HepG2 (cell line): ENCODE data around the gene UBE2O. TPM values are rescaled to one million over a fixed set of nuclear protein-coding genes. Genes with fewer than 3 reads are reported as not detected.

Experiments
- ATF7 ChIP-seq, 2 experiments: fragments of 450-650 bp in 1 of 2; sonication (generic) in 1 of 2; formaldehyde crosslinking in 1 of 2; IDR thresholded peaks; 2 replicates each; pipeline versions ENCODE4 v1.4.0 to v1.6.1; 2016 to 2020; ENCODE audit warnings: antibody characterized with exemption in 1 of 2, mild to moderate bottlenecking in 1 of 2, missing genetic modification reagents in 1 of 2
- FOXA1 ChIP-seq, 2 experiments: fragments of 450-650 bp in 1 of 2; sonication (generic) in 1 of 2; formaldehyde crosslinking in 1 of 2; IDR thresholded peaks; 2 replicates each; pipeline versions ENCODE4 v1.4.0 to v1.6.1; 2016 to 2020; ENCODE audit warnings: missing genetic modification reagents in 1 of 2
- KLF15 ChIP-seq: sonication (generic); formaldehyde crosslinking; IDR thresholded peaks from 2 replicates; pipeline ENCODE4 v1.8.1; 2023; ENCODE audit warnings: borderline replicate concordance, mild to moderate bottlenecking, inconsistent platforms, missing genetic modification reagents, mixed read lengths
- NFKBIZ ChIP-seq: IDR thresholded peaks from 2 replicates; pipeline ENCODE4 v1.6.1; 2018; ENCODE audit warnings: missing genetic modification reagents, missing compliant biosample characterization
- NFYB ChIP-seq: sonication (generic); formaldehyde crosslinking; IDR thresholded peaks from 2 replicates; pipeline ENCODE4 v1.4.0; 2020; ENCODE audit warnings: missing genetic modification reagents
- NR2C2 ChIP-seq: sonication (generic); formaldehyde crosslinking; IDR thresholded peaks from 2 replicates; pipeline ENCODE4 v1.4.0; 2020; ENCODE audit warnings: missing genetic modification reagents, mild to moderate bottlenecking, moderate library complexity, borderline replicate concordance
- RFXAP ChIP-seq: sonication (generic); formaldehyde crosslinking; IDR thresholded peaks from 2 replicates; pipeline ENCODE4 v1.4.0; 2020; ENCODE audit warnings: missing genetic modification reagents, borderline replicate concordance
- SOX13 ChIP-seq, 3 experiments: fragments of 450-650 bp in 1 of 3; sonication (generic) in 1 of 3; formaldehyde crosslinking in 1 of 3; IDR thresholded peaks in 2 of 3; conservative IDR thresholded peaks in 1 of 3; 2 replicates each; pipeline versions ENCODE4 v1.5.0 to v1.6.1; 2016 to 2020; ENCODE audit warnings: antibody characterized with exemption in 1 of 3, mild to moderate bottlenecking in 1 of 3, missing compliant biosample characterization in 1 of 3, missing genetic modification reagents in 1 of 3, moderate library complexity in 1 of 3
- ZNF235 ChIP-seq: sonication (generic); formaldehyde crosslinking; IDR thresholded peaks from 2 replicates; pipeline ENCODE4 v1.8.1; 2023; ENCODE audit warnings: mild to moderate bottlenecking, missing genetic modification reagents, borderline replicate concordance
- ZNF296 ChIP-seq: sonication (generic); formaldehyde crosslinking; conservative IDR thresholded peaks from 2 replicates; pipeline ENCODE4 v1.5.0; 2020; ENCODE audit warnings: mild to moderate bottlenecking, missing genetic modification reagents
- ZNF3 ChIP-seq: IDR thresholded peaks from 2 replicates; pipeline ENCODE4 v1.7.0; 2017; ENCODE audit warnings: inconsistent platforms
- ZNF430 ChIP-seq: sonication (generic); formaldehyde crosslinking; IDR thresholded peaks from 2 replicates; pipeline ENCODE4 v1.9.0; 2021; ENCODE audit warnings: mild to moderate bottlenecking, missing genetic modification reagents
- ZNF496 ChIP-seq: sonication (generic); formaldehyde crosslinking; IDR thresholded peaks from 2 replicates; pipeline ENCODE4 v1.8.1; 2023; ENCODE audit warnings: mild to moderate bottlenecking, moderate library complexity, missing genetic modification reagents; ENCODE audit not compliant: insufficient replicate concordance
- ZNF547 ChIP-seq: sonication (generic); formaldehyde crosslinking; IDR thresholded peaks from 2 replicates; pipeline ENCODE4 v1.5.1; 2020; ENCODE audit warnings: mild to moderate bottlenecking, missing genetic modification reagents
- ZNF614 ChIP-seq: IDR thresholded peaks from 2 replicates; pipeline ENCODE4 v1.6.1; 2018; ENCODE audit warnings: missing biosample characterization, missing genetic modification reagents, inconsistent platforms, borderline replicate concordance
- ZNF674 ChIP-seq: sonication (generic); formaldehyde crosslinking; IDR thresholded peaks from 2 replicates; pipeline ENCODE4 v1.5.0; 2020; ENCODE audit warnings: low read depth, mild to moderate bottlenecking, missing genetic modification reagents
- polyA plus RNA-seq, 8 experiments: library from polyadenylated mRNA; depleted of rRNA in 3 of 8; stranded (reverse) in 7 of 8; unstranded in 1 of 8; fragments of >200 nt; fragmentation: Illumina TruSeq in 4 of 8; extraction: Trizol in 4 of 8; gene quantifications; 2 replicates each; pipeline versions ENCODE4 v1.2.1 to v1.2.3, GENCODE V29; 2011 to 2016; ENCODE audit warnings: low read depth in 4 of 8, missing spikeins in 1 of 8, mixed read lengths in 1 of 8; ENCODE audit not compliant: insufficient read depth in 1 of 8
- total RNA-seq, 5 experiments: library from RNA; depleted of rRNA; stranded (reverse); fragments of >200 nt; fragmentation: Illumina TruSeq; extraction: Trizol; gene quantifications; 2 replicates each; pipeline ENCODE4 v1.2.3, GENCODE V29; 2016; ENCODE audit warnings: low read depth in 1 of 5
- TF ChIP-seq, protein P1 (sequence below): sonication (generic); IDR thresholded peaks from 2 replicates; pipeline ENCODE4 v1.6.1; 2016; ENCODE audit warnings: low read depth, borderline replicate concordance
- TF ChIP-seq, protein P2 (sequence below): IDR thresholded peaks from 2 replicates; pipeline ENCODE4 v1.6.1; 2016; ENCODE audit warnings: missing compliant biosample characterization, missing genetic modification reagents, borderline replicate concordance
- TF ChIP-seq, protein P3 (sequence below): sonication (generic); formaldehyde crosslinking; IDR thresholded peaks from 2 replicates; pipeline ENCODE4 v1.8.1; 2023; ENCODE audit warnings: mild to moderate bottlenecking, missing genetic modification reagents
- TF ChIP-seq, protein P4 (sequence below): sonication (generic); formaldehyde crosslinking; IDR thresholded peaks from 2 replicates; pipeline ENCODE4 v1.4.0; 2020; ENCODE audit warnings: mild to moderate bottlenecking, missing genetic modification reagents, borderline replicate concordance
- TF ChIP-seq, protein P5 (sequence below): IDR thresholded peaks from 2 replicates; pipeline ENCODE4 v1.6.1; 2016; ENCODE audit warnings: missing compliant biosample characterization, missing genetic modification reagents, borderline replicate concordance

The UBE2O gene
- total and polyA plus RNA-seq, 2 of the 13 experiments (the other 11 are each of a cell fraction or from before 2014, with no cell fraction given): 21.5 to 23.5 TPM

DNA sequence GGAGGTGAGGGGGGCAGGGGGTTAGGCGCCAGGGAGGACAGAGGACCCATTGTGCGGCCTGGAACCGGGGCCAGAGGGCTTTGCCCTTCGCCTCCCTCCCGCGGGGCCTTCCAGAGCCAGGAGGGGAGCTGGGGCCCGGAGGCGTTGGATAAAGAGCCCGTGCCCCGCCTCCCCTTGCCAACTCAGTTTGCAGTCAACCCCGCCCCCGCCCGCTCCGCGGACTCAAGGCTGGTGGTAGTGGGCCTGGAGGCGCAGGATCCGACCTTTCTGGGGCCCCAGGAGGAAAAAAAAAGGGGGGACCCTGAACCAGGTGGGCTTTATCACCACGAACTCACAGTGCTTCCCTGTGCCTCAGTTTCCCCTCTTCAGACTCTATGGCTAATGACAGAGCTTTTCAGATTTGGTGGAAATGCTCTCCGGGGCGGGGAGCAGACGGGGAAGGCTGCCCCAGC lies 70.6 kb downstream of the UBE2O start (continued):
- peak; percentile 35; the same call in 1 of the 2 replicates for TF ChIP-seq ZNF547 (CRISPR knock-in tag)
- TF ChIP-seq, protein P1, sequence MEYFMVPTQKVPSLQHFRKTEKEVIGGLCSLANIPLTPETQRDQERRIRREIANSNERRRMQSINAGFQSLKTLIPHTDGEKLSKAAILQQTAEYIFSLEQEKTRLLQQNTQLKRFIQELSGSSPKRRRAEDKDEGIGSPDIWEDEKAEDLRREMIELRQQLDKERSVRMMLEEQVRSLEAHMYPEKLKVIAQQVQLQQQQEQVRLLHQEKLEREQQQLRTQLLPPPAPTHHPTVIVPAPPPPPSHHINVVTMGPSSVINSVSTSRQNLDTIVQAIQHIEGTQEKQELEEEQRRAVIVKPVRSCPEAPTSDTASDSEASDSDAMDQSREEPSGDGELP: peak; percentile 76; the same call in 1 of the 2 replicates
- TF ChIP-seq FOXA1 (IDR thresholded peaks at IDR 0.05): no peak
- peak; percentile 37; the same call in 1 of the 2 replicates for TF ChIP-seq FOXA1 (CRISPR knock-in tag; IDR thresholded peaks at IDR 0.05)
- TF ChIP-seq ZNF3 (CRISPR knock-in tag): no peak
- TF ChIP-seq ATF7 (IDR thresholded peaks at IDR 0.05): no peak
- TF ChIP-seq ATF7 (CRISPR knock-in tag; IDR thresholded peaks at IDR 0.05): peak; percentile 19; the same call in 1 of the 2 replicates
- 0 out of 2 replicates have a peak, but pooled peaks have one; percentile 5 for TF ChIP-seq NFYB
- TF ChIP-seq NR2C2 (CRISPR knock-in tag): peak; percentile 68; the same call in 1 of the 2 replicates
- TF ChIP-seq, protein P2, sequence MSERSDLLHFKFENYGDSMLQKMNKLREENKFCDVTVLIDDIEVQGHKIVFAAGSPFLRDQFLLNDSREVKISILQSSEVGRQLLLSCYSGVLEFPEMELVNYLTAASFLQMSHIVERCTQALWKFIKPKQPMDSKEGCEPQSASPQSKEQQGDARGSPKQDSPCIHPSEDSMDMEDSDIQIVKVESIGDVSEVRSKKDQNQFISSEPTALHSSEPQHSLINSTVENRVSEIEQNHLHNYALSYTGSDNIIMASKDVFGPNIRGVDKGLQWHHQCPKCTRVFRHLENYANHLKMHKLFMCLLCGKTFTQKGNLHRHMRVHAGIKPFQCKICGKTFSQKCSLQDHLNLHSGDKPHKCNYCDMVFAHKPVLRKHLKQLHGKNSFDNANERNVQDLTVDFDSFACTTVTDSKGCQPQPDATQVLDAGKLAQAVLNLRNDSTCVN: 0 out of 2 replicates have a peak, but pooled peaks have one; percentile 78
- TF ChIP-seq, protein P3, sequence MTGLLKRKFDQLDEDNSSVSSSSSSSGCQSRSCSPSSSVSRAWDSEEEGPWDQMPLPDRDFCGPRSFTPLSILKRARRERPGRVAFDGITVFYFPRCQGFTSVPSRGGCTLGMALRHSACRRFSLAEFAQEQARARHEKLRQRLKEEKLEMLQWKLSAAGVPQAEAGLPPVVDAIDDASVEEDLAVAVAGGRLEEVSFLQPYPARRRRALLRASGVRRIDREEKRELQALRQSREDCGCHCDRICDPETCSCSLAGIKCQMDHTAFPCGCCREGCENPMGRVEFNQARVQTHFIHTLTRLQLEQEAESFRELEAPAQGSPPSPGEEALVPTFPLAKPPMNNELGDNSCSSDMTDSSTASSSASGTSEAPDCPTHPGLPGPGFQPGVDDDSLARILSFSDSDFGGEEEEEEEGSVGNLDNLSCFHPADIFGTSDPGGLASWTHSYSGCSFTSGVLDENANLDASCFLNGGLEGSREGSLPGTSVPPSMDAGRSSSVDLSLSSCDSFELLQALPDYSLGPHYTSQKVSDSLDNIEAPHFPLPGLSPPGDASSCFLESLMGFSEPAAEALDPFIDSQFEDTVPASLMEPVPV (CRISPR knock-in tag): peak; percentile 70
- TF ChIP-seq, protein P4, sequence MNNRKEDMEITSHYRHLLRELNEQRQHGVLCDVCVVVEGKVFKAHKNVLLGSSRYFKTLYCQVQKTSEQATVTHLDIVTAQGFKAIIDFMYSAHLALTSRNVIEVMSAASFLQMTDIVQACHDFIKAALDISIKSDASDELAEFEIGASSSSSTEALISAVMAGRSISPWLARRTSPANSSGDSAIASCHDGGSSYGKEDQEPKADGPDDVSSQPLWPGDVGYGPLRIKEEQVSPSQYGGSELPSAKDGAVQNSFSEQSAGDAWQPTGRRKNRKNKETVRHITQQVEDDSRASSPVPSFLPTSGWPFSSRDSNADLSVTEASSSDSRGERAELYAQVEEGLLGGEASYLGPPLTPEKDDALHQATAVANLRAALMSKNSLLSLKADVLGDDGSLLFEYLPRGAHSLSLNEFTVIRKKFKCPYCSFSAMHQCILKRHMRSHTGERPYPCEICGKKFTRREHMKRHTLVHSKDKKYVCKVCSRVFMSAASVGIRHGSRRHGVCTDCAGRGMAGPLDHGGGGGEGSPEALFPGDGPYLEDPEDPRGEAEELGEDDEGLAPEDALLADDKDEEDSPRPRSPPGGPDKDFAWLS (CRISPR knock-in tag): peak; percentile 91
- no peak for TF ChIP-seq ZNF496 (CRISPR knock-in tag)
- 0 out of 2 replicates have a peak, but pooled peaks have one; percentile 22 for TF ChIP-seq NFKBIZ (CRISPR knock-in tag)
- 0 out of 2 replicates have a peak, but pooled peaks have one; percentile 31 for TF ChIP-seq ZNF235 (CRISPR knock-in tag)
- no peak for TF ChIP-seq KLF15 (CRISPR knock-in tag)
- TF ChIP-seq ZNF614 (CRISPR knock-in tag): peak; percentile 45; the same call in 1 of the 2 replicates
- TF ChIP-seq, protein P5, sequence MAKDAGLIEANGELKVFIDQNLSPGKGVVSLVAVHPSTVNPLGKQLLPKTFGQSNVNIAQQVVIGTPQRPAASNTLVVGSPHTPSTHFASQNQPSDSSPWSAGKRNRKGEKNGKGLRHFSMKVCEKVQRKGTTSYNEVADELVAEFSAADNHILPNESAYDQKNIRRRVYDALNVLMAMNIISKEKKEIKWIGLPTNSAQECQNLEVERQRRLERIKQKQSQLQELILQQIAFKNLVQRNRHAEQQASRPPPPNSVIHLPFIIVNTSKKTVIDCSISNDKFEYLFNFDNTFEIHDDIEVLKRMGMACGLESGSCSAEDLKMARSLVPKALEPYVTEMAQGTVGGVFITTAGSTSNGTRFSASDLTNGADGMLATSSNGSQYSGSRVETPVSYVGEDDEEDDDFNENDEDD: peak; percentile 58; the same call in 1 of the 2 replicates
- TF ChIP-seq ZNF296: 0 out of 2 replicates have a peak, but pooled peaks have one; percentile 21
- peak; percentile 54; the same call in 1 of the 2 replicates for TF ChIP-seq RFXAP (CRISPR knock-in tag)
- peak; percentile 70; the same call in 1 of the 2 replicates for TF ChIP-seq ZNF674 (CRISPR knock-in tag)
- peak; percentile 74; the same call in 1 of the 2 replicates for TF ChIP-seq ZNF430 (CRISPR knock-in tag)
- TF ChIP-seq SOX13 (IDR thresholded peaks at IDR 0.05): peak; percentile 59; the same call in 1 of the 2 replicates
- peak in 1 of 2 experiments; percentile 92; a peak in 2 of 4 replicates for TF ChIP-seq SOX13 (CRISPR knock-in tag; conservative IDR thresholded peaks at IDR 0.05 in 1 of 2, IDR thresholded peaks at IDR 0.05 in 1 of 2)
